Common myeloid progenitor, CD34-positive (primary cell): Measurements from ENCODE around the gene ISYNA1.

Source experiments
- CTCF ChIA-PET: fragments of 350-600 bp; sonication (Branson Sonifier 250); formaldehyde crosslinking; loops from one replicate; lab custom pipeline; 2021; ENCODE audit warnings: antibody characterized with exemption; lab: Charles Lee
- POLR2A ChIA-PET: fragments of 350-600 bp; sonication (Branson Sonifier 250); formaldehyde crosslinking; loops from one replicate; lab custom pipeline; 2021; ENCODE audit warnings: antibody characterized with exemption; lab: Charles Lee
- DNase-seq, 3 donors: peaks; one replicate each; pipeline versions ENCODE4 v3.0.0 to v3.0.0-alpha.2; 2013
- H3K27ac ChIP-seq, 2 experiments: 1 replicate in 1 of 2; 2 replicates in 1 of 2; pipeline ENCODE4 v1.7.0; 2013; ENCODE audit warnings: inconsistent platforms in 2 of 2, low read length in 2 of 2, mild to moderate bottlenecking in 2 of 2, low read depth in 1 of 2, moderate library complexity in 1 of 2; ENCODE audit not compliant: severe bottlenecking in 2 of 2, insufficient read depth in 1 of 2, poor library complexity in 1 of 2
- H3K27me3 ChIP-seq, 5 experiments: replicated peaks in 2 of 5; 1 replicate in 3 of 5; 2 replicates in 2 of 5; pipeline versions ENCODE4 v1.6.1 to v1.7.0; 2013; ENCODE audit warnings: low read length in 4 of 5, mild to moderate bottlenecking in 2 of 5, moderate library complexity in 2 of 5, inconsistent platforms in 1 of 5; ENCODE audit not compliant: insufficient read depth in 5 of 5, control insufficient read depth in 4 of 5
- H3K36me3 ChIP-seq, 4 experiments: 1 replicate in 2 of 4; 2 replicates in 2 of 4; pipeline versions ENCODE4 v1.6.1 to v1.7.0; 2013; ENCODE audit warnings: low read length in 3 of 4, control low read depth in 1 of 4, mild to moderate bottlenecking in 1 of 4; ENCODE audit not compliant: control insufficient read depth in 4 of 4, insufficient read depth in 4 of 4
- H3K4me1 ChIP-seq, 4 experiments: 1 replicate in 3 of 4; 2 replicates in 1 of 4; pipeline versions ENCODE4 v1.6.1 to v1.7.1; 2013; ENCODE audit warnings: low read length in 3 of 4, mild to moderate bottlenecking in 3 of 4, control low read depth in 1 of 4, inconsistent platforms in 1 of 4, moderate library complexity in 1 of 4; ENCODE audit not compliant: control insufficient read depth in 4 of 4, insufficient read depth in 4 of 4; ENCODE audit errors: control extremely low read depth in 1 of 4
- H3K4me3 ChIP-seq, 7 experiments: 1 replicate in 4 of 7; 2 replicates in 3 of 7; pipeline versions ENCODE4 v1.5.1 to v1.7.0; 2013; ENCODE audit warnings: mild to moderate bottlenecking in 7 of 7, low read length in 6 of 7, moderate library complexity in 6 of 7, inconsistent platforms in 2 of 7, low read depth in 2 of 7, control low read depth in 1 of 7; ENCODE audit not compliant: insufficient read depth in 4 of 7, control insufficient read depth in 1 of 7; ENCODE audit errors: extremely low read depth in 1 of 7
- H3K9me3 ChIP-seq, 5 experiments: 1 replicate in 4 of 5; 2 replicates in 1 of 5; pipeline versions ENCODE4 v1.6.1 to v1.7.1; 2013; ENCODE audit warnings: low read length in 4 of 5, mild to moderate bottlenecking in 2 of 5, inconsistent platforms in 1 of 5, low read depth in 1 of 5, moderate library complexity in 1 of 5; ENCODE audit not compliant: control insufficient read depth in 4 of 5, insufficient read depth in 2 of 5; ENCODE audit errors: control extremely low read depth in 1 of 5
- WGBS: methylation state at CpG from one replicate; pipeline ENCODE4 v1.1.5; 2013; ENCODE audit not compliant: insufficient coverage; 5-methylcytosine and 5-hydroxymethylcytosine counted together

Gene ISYNA1

GRCh38 chr19:18389726-18390064 lies 48.2 kb downstream of the ISYNA1 start:
- Histone ChIP-seq H3K4me1 (peaks cover 0 to 54% (median 40%) of the 10 kb centered on the region in 4 experiments), H3K36me3 (peaks cover 0 to 5% (median 0%) of the 10 kb centered on the region in 4 experiments), H3K4me3 (no peak overlapping the region), H3K27ac (no peak overlapping the region), H3K9me3 (no peaks in the 10 kb centered on the region), H3K27me3 (peaks cover 0 to 3% (median 0%) of the 10 kb centered on the region in 5 experiments)
- CTCF ChIA-PET = interaction anchor here (0.7 to 9.9 kb wide), 13 partner anchors 9 to 111 kb away, joined by 3 to 133 read pairs (median 15); no protein-coding TSS in a partner anchor
- no peak for DNase-seq
- POLR2A ChIA-PET = interaction anchor here (1.1 kb wide), 1 partner anchor 28 kb away, joined by 5 read pairs; no protein-coding TSS in a partner anchor

- DNase-seq = no peak
- 100% methylated on average over 7 of the region's 13 CpGs for WGBS
- Histone ChIP-seq H3K36me3 (peaks cover 0 to 5% (median 0%) of the 10 kb centered on the region in 4 experiments), H3K4me3 (peak overlapping the region in 4 of 7 experiments; percentile 20 to 62 (median 55)), H3K9me3 (no peaks in the 10 kb centered on the region), H3K27ac (no peak overlapping the region), H3K4me1 (peaks cover 0 to 52% (median 40%) of the 10 kb centered on the region in 4 experiments), H3K27me3 (peaks cover 0 to 3% (median 0%) of the 10 kb centered on the region in 5 experiments)
- ChIA-PET POLR2A (interaction anchor here (1.1 to 1.3 kb wide), 2 partner anchors 13 to 28 kb away, joined by 3 to 5 read pairs; no protein-coding TSS in a partner anchor), CTCF (interaction anchor here (0.5 to 9.9 kb wide), 16 partner anchors 8 to 111 kb away, joined by 3 to 133 read pairs (median 13); partner anchors contain the start of gene LRRC25)
Measured at GRCh38 chr19:18388960-18389725, 48.8 kb downstream of the ISYNA1 start.

- CTCF ChIA-PET = interaction anchor here (0.6 to 9.9 kb wide), 22 partner anchors 9 to 194 kb away, joined by 3 to 133 read pairs (median 4); partner anchors contain the start of gene LRRC25
- Histone ChIP-seq H3K27me3 (peaks cover 0 to 3% (median 0%) of the 10 kb centered on the region in 5 experiments), H3K9me3 (no peaks in the 10 kb centered on the region), H3K4me3 (peak overlapping the region; percentile 25 to 62 (median 43)), H3K4me1 (peaks cover 0 to 44% (median 33%) of the 10 kb centered on the region in 4 experiments), H3K36me3 (peaks cover 0 to 5% (median 0%) of the 10 kb centered on the region in 4 experiments), H3K27ac (peak overlapping the region in 1 of 2 experiments; percentile 74)
- under 1% methylated on average over 66 of the region's 86 CpGs for WGBS
- POLR2A ChIA-PET = interaction anchor here (1.1 to 1.3 kb wide), 3 partner anchors 14 to 29 kb away, joined by 3 to 7 read pairs (median 5); no protein-coding TSS in a partner anchor
- peak; percentile 78 to 92 (median 91) for DNase-seq
Measured at GRCh38 chr19:18388100-18388959, 49.6 kb downstream of the ISYNA1 start.

GRCh38 chr19:18386543-18387271 lies 51.2 kb downstream of the ISYNA1 start:
- Histone ChIP-seq H3K9me3 (no peaks in the 10 kb centered on the region), H3K4me3 (no peak overlapping the region), H3K27me3 (peaks cover 0 to 3% (median 0%) of the 10 kb centered on the region in 5 experiments), H3K27ac (peak overlapping the region in 1 of 2 experiments; percentile 74), H3K36me3 (peaks cover 0 to 5% (median 0%) of the 10 kb centered on the region in 4 experiments), H3K4me1 (peaks cover 0 to 31% (median 23%) of the 10 kb centered on the region in 4 experiments)
- CTCF ChIA-PET = interaction anchor here (0.6 to 9.9 kb wide), 10 partner anchors 11 to 58 kb away, joined by 3 to 133 read pairs (median 4); partner anchors contain the start of gene LRRC25
- POLR2A ChIA-PET = no interaction called here
- 88% methylated on average over 7 of the region's 14 CpGs for WGBS
- DNase-seq = no peak

GRCh38 chr19:18385675-18386542 lies 52.0 kb downstream of the ISYNA1 start, which contains the start of gene GDF15:
Gene GDF15, plus strand, starts transcription at chr19:18386158. Its CDS starts 32 bp downstream, at chr19:18386190.
- no peaks in the 10 kb centered on the region for H3K9me3 ChIP-seq
- CTCF ChIA-PET = interaction anchor here (0.6 to 9.9 kb wide), 13 partner anchors 12 to 46 kb away, joined by 3 to 133 read pairs (median 3); partner anchors contain the start of genes LRRC25 and SSBP4
- H3K4me3 ChIP-seq = no peak within 1 kb of the TSS
- peak within 1 kb of the TSS in 1 of 2 experiments; percentile 74 for H3K27ac ChIP-seq
- peak in 2 of 3 donors; percentile 31 to 41 for DNase-seq
- peaks cover 0 to 5% (median 0%) of the 10 kb centered on the region in 4 experiments for H3K36me3 ChIP-seq
- POLR2A ChIA-PET = no interaction called here
- peaks cover 0 to 3% (median 0%) of the 10 kb centered on the region in 5 experiments for H3K27me3 ChIP-seq
- 46% methylated on average over 27 of the region's 33 CpGs for WGBS
- H3K4me1 ChIP-seq = peaks cover 0 to 31% (median 23%) of the 10 kb centered on the region in 4 experiments
